Panc1 (cell line): Measurements from ENCODE around the gene ATP6V0C. TPM values are rescaled to one million over a fixed set of nuclear protein-coding genes. Genes with fewer than 3 reads are reported as not detected.

Experiments used
- ATAC-seq: fragments of 200-7000 bp; cut with Tn5 transposase; 2 replicates; pipeline ENCODE4 v1.9.1; 2020; ENCODE audit warnings: mild to moderate bottlenecking, moderate library complexity
- BruUV-seq: library from RNA; stranded (reverse); fragments of 400-500 nt; replicated peaks from 2 replicates; lab custom pipeline; 2021; lab: Mats Ljungman, UMichigan
- CTCF ChIA-PET: fragments of 300-600 bp; sonication (Branson Sonifier 250); formaldehyde crosslinking; loops from one replicate; lab custom pipeline; 2022; ENCODE audit warnings: antibody characterized with exemption; lab: Charles Lee
- POLR2A ChIA-PET: fragments of 300-600 bp; sonication (Branson Sonifier 250); formaldehyde crosslinking; loops from one replicate; lab custom pipeline; 2022; ENCODE audit warnings: antibody characterized with exemption; lab: Charles Lee
- DNase-seq: peaks from one replicate; pipeline ENCODE4 v3.0.0-alpha.2; 2010; ENCODE audit warnings: low read depth, low spot score
- H3K27ac ChIP-seq: 2 replicates; pipeline ENCODE4 v1.5.1; 2011; ENCODE audit warnings: mild to moderate bottlenecking, low read length, inconsistent platforms
- H3K27me3 ChIP-seq: fragments of 200-500 bp; sonication (Bioruptor generic); 2 replicates; pipeline ENCODE4 v1.6.0; 2014; ENCODE audit warnings: low read length, inconsistent platforms; ENCODE audit not compliant: control insufficient read depth, insufficient read depth
- H3K36me3 ChIP-seq: fragments of 200-500 bp; sonication (Bioruptor generic); 2 replicates; pipeline ENCODE4 v1.5.1; 2014; ENCODE audit warnings: inconsistent platforms, mild to moderate bottlenecking, low read length, moderate library complexity; ENCODE audit not compliant: control insufficient read depth, insufficient read depth
- H3K4me1 ChIP-seq: 2 replicates; pipeline ENCODE4 v1.5.1; 2011; ENCODE audit warnings: inconsistent platforms, mild to moderate bottlenecking, low read length, moderate library complexity; ENCODE audit not compliant: control insufficient read depth, insufficient read depth
- H3K4me3 ChIP-seq, 2 experiments: 2 replicates each; pipeline ENCODE4 v1.5.1; 2011 to 2012; ENCODE audit warnings: low read depth in 2 of 2, low read length in 2 of 2, mild to moderate bottlenecking in 2 of 2, inconsistent platforms in 1 of 2, moderate library complexity in 1 of 2
- H3K9me3 ChIP-seq: fragments of 200-500 bp; sonication (Bioruptor generic); 2 replicates; pipeline ENCODE4 v1.5.1; 2014; ENCODE audit warnings: low read depth, mild to moderate bottlenecking, inconsistent platforms, low read length, moderate library complexity; ENCODE audit not compliant: control insufficient read depth, insufficient read depth
- CTCF ChIP-seq: fragments of 450-650 bp; IDR thresholded peaks from 2 replicates; pipeline ENCODE4 v1.5.1; 2017; ENCODE audit warnings: mild to moderate bottlenecking
- POLR2AphosphoS5 ChIP-seq: IDR thresholded peaks from 2 replicates; pipeline ENCODE4 v1.6.1; 2012; ENCODE audit warnings: mild to moderate bottlenecking, low read depth, low read length, moderate library complexity
- REST ChIP-seq, 2 experiments: IDR thresholded peaks; 2 replicates each; pipeline ENCODE4 v1.6.1; 2011 to 2012; ENCODE audit warnings: low read depth in 2 of 2, control low read depth in 1 of 2, low read length in 1 of 2, mild to moderate bottlenecking in 1 of 2, moderate library complexity in 1 of 2; ENCODE audit not compliant: insufficient read depth in 1 of 2
- SIN3A ChIP-seq: IDR thresholded peaks from 2 replicates; pipeline ENCODE4 v1.6.1; 2012; ENCODE audit warnings: low read depth, mild to moderate bottlenecking, low read length, moderate library complexity, borderline replicate concordance; ENCODE audit not compliant: insufficient read depth
- TCF7L2 ChIP-seq: IDR thresholded peaks from 2 replicates; pipeline ENCODE4 v1.6.1; 2011; ENCODE audit warnings: mild to moderate bottlenecking, low read depth, low read length, inconsistent platforms
- in situ Hi-C: cut with HindIII; loops from 2 replicates; pipeline ENCODE4 v1.10.0; 2016; ENCODE audit warnings: low sequenced_read_pairs, low pct_unique_long_range_greater_than_20kb
- intact Hi-C: fragments of 100-400 bp; cut with micrococcal nuclease; formaldehyde crosslinking; loops from one replicate; pipeline ENCODE4 v1.10.0; 2022; ENCODE audit not compliant: unreplicated experiment
- total RNA-seq: library from RNA; stranded (reverse); gene quantifications from one replicate; pipeline ENCODE4 v1.2.1, GENCODE V29; 2021; ENCODE audit not compliant: unreplicated experiment

Gene ATP6V0C
- total RNA-seq, 1 experiment from 2014 or later, result 282 TPM

GRCh38 chr16:2519711-2520080, 5.9 kb downstream of the ATP6V0C start:
- Histone ChIP-seq H3K27me3 (no peaks in the 10 kb centered on the region), H3K9me3 (no peaks in the 10 kb centered on the region), H3K4me1 (peaks cover 42% of the 10 kb centered on the region), H3K27ac (peak overlapping the region; percentile 61; the same call in 1 of the 2 replicates), H3K36me3 (no peaks in the 10 kb centered on the region; the same call in 1 of the 2 replicates), H3K4me3 (peak overlapping the region in 1 of 2 experiments; percentile 36; a peak in 2 of 4 replicates)
- BruUV-seq, result no TSS peak
- TF ChIP-seq SIN3A (no peak), TCF7L2 (no peak), CTCF (no peak), REST (IDR thresholded peaks at IDR 0.05; ENCODE audit: insufficient read depth in 1 of 2, low read depth in 2 of 2, low read length in 1 of 2) (no peak), POLR2AphosphoS5 (no peak)
- ChIA-PET POLR2A (no interaction called here), CTCF (interaction anchor here (0.6 to 0.8 kb wide), 3 partner anchors 18 to 147 kb away, joined by 3 to 5 read pairs (median 4); no protein-coding TSS in a partner anchor)
- DNase-seq, result no peak
- intact Hi-C loops (no loop called here), in situ Hi-C loops (no loop called here)
- peak; percentile 5 for ATAC-seq

- Histone ChIP-seq H3K36me3 (no peaks in the 10 kb centered on the region; the same call in 1 of the 2 replicates), H3K27ac (peak within 1 kb of the TSS; percentile 77), H3K27me3 (no peaks in the 10 kb centered on the region), H3K9me3 (no peaks in the 10 kb centered on the region), H3K4me3 (peak within 1 kb of the TSS; percentile 65 to 77), H3K4me1 (peaks cover 42% of the 10 kb centered on the region)
- DNase-seq (no peak), ATAC-seq (peak; percentile 77)
- no TSS peak for BruUV-seq
- intact Hi-C loops (no loop called here), in situ Hi-C loops (no loop called here)
- ChIA-PET CTCF (interaction anchor here (0.6 to 0.8 kb wide), 5 partner anchors 11 to 624 kb away, joined by 3 to 7 read pairs (median 4); partner anchors contain the start of gene CEMP1), POLR2A (interaction anchor here (0.6 kb wide), 1 partner anchor 11 kb away, joined by 6 read pairs; the partner anchor contains the start of gene CEMP1)
- TF ChIP-seq CTCF (no peak), REST (IDR thresholded peaks at IDR 0.05; ENCODE audit: insufficient read depth in 1 of 2, low read depth in 2 of 2, low read length in 1 of 2) (0 out of 4 replicates have a peak, but pooled peaks of 1 of the 2 experiments have one; percentile 22), TCF7L2 (no peak), POLR2AphosphoS5 (no peak; the same call in none of the 2 replicates), SIN3A (peak; percentile 95; the same call in 1 of the 2 replicates)
Observed at GRCh38 chr16:2520097-2520783, 6.5 kb downstream of the ATP6V0C start, which contains the start of gene AMDHD2. AMDHD2 (plus strand) TSS chr16:2520371; CDS start chr16:2520459, 88 bp downstream.
